HepG2 (cell line): ENCODE data around the gene SDC1. TPM values are rescaled to one million over a fixed set of nuclear protein-coding genes. Genes with fewer than 3 reads are reported as not detected.
A peak's percentile ranks its signal among the peaks of the same experiment; 100 is the strongest.

Source experiments
- CHCHD3 ChIP-seq: sonication (generic); formaldehyde crosslinking; IDR thresholded peaks from 2 replicates; pipeline ENCODE4 v1.8.0; 2022; ENCODE audit warnings: mild to moderate bottlenecking, missing genetic modification reagents, moderate library complexity
- CREB1 ChIP-seq, 2 experiments: fragments of 450-650 bp in 1 of 2; IDR thresholded peaks; 2 replicates each; pipeline ENCODE4 v1.6.1; 2016 to 2017; ENCODE audit warnings: control low read depth in 1 of 2, mild to moderate bottlenecking in 1 of 2, missing compliant biosample characterization in 1 of 2, missing genetic modification characterization in 1 of 2
- FOSL1 ChIP-seq: sonication (generic); formaldehyde crosslinking; IDR thresholded peaks from 2 replicates; pipeline ENCODE4 v1.9.0; 2021; ENCODE audit warnings: missing genetic modification reagents, borderline replicate concordance
- FOXK1 ChIP-seq: sonication (generic); formaldehyde crosslinking; IDR thresholded peaks from 2 replicates; pipeline ENCODE4 v1.4.0; 2020; ENCODE audit warnings: low read depth, missing genetic modification reagents, borderline replicate concordance
- GMEB1 ChIP-seq: sonication (generic); formaldehyde crosslinking; IDR thresholded peaks from 2 replicates; pipeline ENCODE4 v1.5.1; 2020; ENCODE audit warnings: missing genetic modification reagents, mild to moderate bottlenecking, borderline replicate concordance
- GPN1 ChIP-seq: sonication (generic); formaldehyde crosslinking; IDR thresholded peaks from 2 replicates; pipeline ENCODE4 v1.5.1; 2020; ENCODE audit warnings: missing genetic modification reagents, borderline replicate concordance
- HDAC1 ChIP-seq: sonication (generic); formaldehyde crosslinking; IDR thresholded peaks from 2 replicates; pipeline ENCODE4 v1.5.1; 2020; ENCODE audit warnings: mild to moderate bottlenecking, missing genetic modification reagents
- HNRNPL ChIP-seq: fragments of 200-400 bp; formaldehyde crosslinking; IDR thresholded peaks from 2 replicates; pipeline ENCODE4 v1.6.1; 2017; ENCODE audit warnings: mild to moderate bottlenecking, low read depth, low read length
- HOXD1 ChIP-seq: sonication (generic); formaldehyde crosslinking; IDR thresholded peaks from 2 replicates; pipeline ENCODE4 v1.5.0; 2020; ENCODE audit warnings: missing genetic modification reagents
- MED1 ChIP-seq: sonication (generic); formaldehyde crosslinking; IDR thresholded peaks from 2 replicates; pipeline ENCODE4 v1.4.0; 2020; ENCODE audit warnings: missing genetic modification reagents
- NFYC ChIP-seq: IDR thresholded peaks from 2 replicates; pipeline ENCODE4 v1.6.1; 2016; ENCODE audit warnings: missing genetic modification reagents, missing compliant biosample characterization
- SUZ12 ChIP-seq: fragments of 150-350 bp; IDR thresholded peaks from 2 replicates; pipeline ENCODE4 v1.6.1; 2014; ENCODE audit warnings: low read depth, low read length
- TCF7L2 ChIP-seq: IDR thresholded peaks from 2 replicates; pipeline ENCODE4 v1.6.1; 2011; ENCODE audit warnings: mild to moderate bottlenecking, low read depth, low read length, moderate library complexity
- ZNF24 ChIP-seq: fragments of 450-650 bp; IDR thresholded peaks from 2 replicates; pipeline ENCODE4 v1.6.1; 2017; ENCODE audit warnings: antibody characterized with exemption, mild to moderate bottlenecking
- ZNF343 ChIP-seq: sonication (generic); formaldehyde crosslinking; IDR thresholded peaks from 2 replicates; pipeline ENCODE4 v1.4.0; 2020; ENCODE audit warnings: mild to moderate bottlenecking, missing genetic modification reagents
- ZNF414 ChIP-seq: sonication (generic); formaldehyde crosslinking; IDR thresholded peaks from 2 replicates; pipeline ENCODE4 v1.5.0; 2020; ENCODE audit warnings: missing genetic modification reagents
- ZNF446 ChIP-seq: sonication (generic); formaldehyde crosslinking; IDR thresholded peaks from 2 replicates; pipeline ENCODE4 v1.5.0; 2020; ENCODE audit warnings: mild to moderate bottlenecking, missing genetic modification reagents
- ZNF468 ChIP-seq: sonication (generic); formaldehyde crosslinking; IDR thresholded peaks from 2 replicates; pipeline ENCODE4 v1.8.0; 2022; ENCODE audit warnings: mild to moderate bottlenecking, moderate library complexity, missing genetic modification reagents
- ZNF549 ChIP-seq: sonication (generic); formaldehyde crosslinking; IDR thresholded peaks from 2 replicates; pipeline ENCODE4 v1.5.0; 2020; ENCODE audit warnings: missing genetic modification reagents
- ZNF550 ChIP-seq: sonication (generic); formaldehyde crosslinking; IDR thresholded peaks from 2 replicates; pipeline ENCODE4 v1.4.0; 2020; ENCODE audit warnings: mild to moderate bottlenecking, missing genetic modification reagents, borderline replicate concordance
- ZNF570 ChIP-seq: sonication (generic); formaldehyde crosslinking; IDR thresholded peaks from 2 replicates; pipeline ENCODE4 v1.4.0; 2020; ENCODE audit warnings: mild to moderate bottlenecking, missing genetic modification reagents, borderline replicate concordance
- ZNF615 ChIP-seq: sonication (generic); formaldehyde crosslinking; IDR thresholded peaks from 2 replicates; pipeline ENCODE4 v1.5.0; 2020; ENCODE audit warnings: mild to moderate bottlenecking, missing genetic modification reagents, borderline replicate concordance
- ZNF766 ChIP-seq: sonication (generic); formaldehyde crosslinking; IDR thresholded peaks from 2 replicates; pipeline ENCODE4 v1.5.0; 2020; ENCODE audit warnings: missing genetic modification reagents, borderline replicate concordance
- ZSCAN25 ChIP-seq: sonication (generic); formaldehyde crosslinking; IDR thresholded peaks from 2 replicates; pipeline ENCODE4 v1.8.0; 2022; ENCODE audit warnings: mild to moderate bottlenecking, missing genetic modification reagents
- ZSCAN29 ChIP-seq: sonication (generic); formaldehyde crosslinking; conservative IDR thresholded peaks from 2 replicates; pipeline ENCODE4 v1.4.0; 2020; ENCODE audit warnings: mild to moderate bottlenecking, missing genetic modification reagents
- polyA plus RNA-seq, 8 experiments: library from polyadenylated mRNA; depleted of rRNA in 3 of 8; stranded (reverse) in 7 of 8; unstranded in 1 of 8; fragments of >200 nt; fragmentation: Illumina TruSeq in 4 of 8; extraction: Trizol in 4 of 8; gene quantifications; 2 replicates each; pipeline versions ENCODE4 v1.2.1 to v1.2.3, GENCODE V29; 2011 to 2016; ENCODE audit warnings: low read depth in 4 of 8, missing spikeins in 1 of 8, mixed read lengths in 1 of 8; ENCODE audit not compliant: insufficient read depth in 1 of 8
- total RNA-seq, 5 experiments: library from RNA; depleted of rRNA; stranded (reverse); fragments of >200 nt; fragmentation: Illumina TruSeq; extraction: Trizol; gene quantifications; 2 replicates each; pipeline ENCODE4 v1.2.3, GENCODE V29; 2016; ENCODE audit warnings: low read depth in 1 of 5
- TF ChIP-seq, protein P1 (sequence below): sonication (generic); formaldehyde crosslinking; IDR thresholded peaks from 2 replicates; pipeline ENCODE4 v1.4.0; 2020; ENCODE audit warnings: missing genetic modification reagents, mild to moderate bottlenecking, borderline replicate concordance

Gene SDC1
- total and polyA plus RNA-seq, 2 of the 13 experiments (the other 11 are each of a cell fraction or from before 2014, with no cell fraction given) = 108 to 119 TPM

DNA sequence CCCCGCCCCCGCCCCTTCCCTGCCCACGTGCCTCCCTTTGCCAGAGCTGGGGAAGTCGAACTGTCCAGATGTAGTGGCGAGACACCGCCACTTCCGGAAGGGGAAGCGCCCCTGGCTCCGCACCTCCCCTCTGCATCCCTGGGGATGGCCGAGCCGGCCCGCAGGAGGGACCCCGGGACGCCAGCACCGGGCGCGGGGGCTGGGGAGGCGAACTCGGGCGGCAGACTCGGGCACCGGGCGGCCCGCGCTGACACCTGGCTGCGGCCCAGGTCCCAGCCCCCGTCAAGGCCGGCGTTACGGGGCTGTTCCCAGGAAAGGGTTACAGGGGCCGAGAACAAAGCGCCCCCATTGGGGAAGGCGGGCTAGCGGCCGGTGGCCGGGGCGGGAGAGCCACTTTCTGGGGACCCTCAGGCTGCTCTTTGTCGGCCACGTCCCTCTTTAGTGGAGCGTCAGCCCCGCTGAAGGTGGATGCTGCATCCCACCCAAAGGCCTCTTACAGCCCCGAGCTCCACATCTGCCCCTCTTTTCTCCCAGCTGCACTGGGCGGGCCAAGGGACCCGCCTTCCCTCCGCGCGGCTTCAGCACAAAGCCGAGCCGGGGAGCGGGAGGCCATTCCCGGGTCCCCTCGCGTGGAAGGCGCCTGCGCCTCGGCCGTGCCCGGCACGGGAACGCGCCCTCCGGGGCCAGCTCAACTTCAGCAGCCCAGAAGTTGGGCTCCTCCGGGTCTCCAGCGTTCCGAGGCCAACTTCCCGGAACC, 1.3 kb downstream of the SDC1 start (continued):
- 0 out of 2 replicates have a peak, but pooled peaks have one; percentile 43 for TF ChIP-seq HNRNPL
- no peak for TF ChIP-seq ZNF550 (CRISPR knock-in tag)
- no peak for TF ChIP-seq NFYC (CRISPR knock-in tag)
- TF ChIP-seq ZNF468 (CRISPR knock-in tag) = no peak
- TF ChIP-seq ZNF549 (CRISPR knock-in tag) = no peak
- no peak for TF ChIP-seq FOXK1 (CRISPR knock-in tag)
- no peak for TF ChIP-seq ZNF343 (CRISPR knock-in tag)
- TF ChIP-seq ZNF766 (CRISPR knock-in tag) = peak; percentile 61; the same call in 1 of the 2 replicates
- TF ChIP-seq ZNF24 = no peak
- TF ChIP-seq, protein P1, sequence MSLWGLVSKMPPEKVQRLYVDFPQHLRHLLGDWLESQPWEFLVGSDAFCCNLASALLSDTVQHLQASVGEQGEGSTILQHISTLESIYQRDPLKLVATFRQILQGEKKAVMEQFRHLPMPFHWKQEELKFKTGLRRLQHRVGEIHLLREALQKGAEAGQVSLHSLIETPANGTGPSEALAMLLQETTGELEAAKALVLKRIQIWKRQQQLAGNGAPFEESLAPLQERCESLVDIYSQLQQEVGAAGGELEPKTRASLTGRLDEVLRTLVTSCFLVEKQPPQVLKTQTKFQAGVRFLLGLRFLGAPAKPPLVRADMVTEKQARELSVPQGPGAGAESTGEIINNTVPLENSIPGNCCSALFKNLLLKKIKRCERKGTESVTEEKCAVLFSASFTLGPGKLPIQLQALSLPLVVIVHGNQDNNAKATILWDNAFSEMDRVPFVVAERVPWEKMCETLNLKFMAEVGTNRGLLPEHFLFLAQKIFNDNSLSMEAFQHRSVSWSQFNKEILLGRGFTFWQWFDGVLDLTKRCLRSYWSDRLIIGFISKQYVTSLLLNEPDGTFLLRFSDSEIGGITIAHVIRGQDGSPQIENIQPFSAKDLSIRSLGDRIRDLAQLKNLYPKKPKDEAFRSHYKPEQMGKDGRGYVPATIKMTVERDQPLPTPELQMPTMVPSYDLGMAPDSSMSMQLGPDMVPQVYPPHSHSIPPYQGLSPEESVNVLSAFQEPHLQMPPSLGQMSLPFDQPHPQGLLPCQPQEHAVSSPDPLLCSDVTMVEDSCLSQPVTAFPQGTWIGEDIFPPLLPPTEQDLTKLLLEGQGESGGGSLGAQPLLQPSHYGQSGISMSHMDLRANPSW (CRISPR knock-in tag) = no peak; the same call in 1 of the 2 replicates
- TF ChIP-seq ZSCAN29 (CRISPR knock-in tag) = no peak; the same call in 1 of the 2 replicates
- TF ChIP-seq ZNF570 (CRISPR knock-in tag) = no peak
- peak; percentile 12; the same call in 1 of the 2 replicates for TF ChIP-seq ZNF414 (CRISPR knock-in tag)
- TF ChIP-seq ZNF446 (CRISPR knock-in tag) = peak; percentile 77; the same call in 1 of the 2 replicates
- TF ChIP-seq SUZ12 = no peak
- no peak for TF ChIP-seq GPN1
- no peak for TF ChIP-seq TCF7L2
- TF ChIP-seq HDAC1 (CRISPR knock-in tag) = peak; percentile 77
- TF ChIP-seq CREB1 (IDR thresholded peaks at IDR 0.05) = no peak
- TF ChIP-seq CREB1 (CRISPR knock-in tag; IDR thresholded peaks at IDR 0.05) = no peak
- no peak for TF ChIP-seq GMEB1 (CRISPR knock-in tag)
- no peak for TF ChIP-seq HOXD1
- no peak for TF ChIP-seq FOSL1 (CRISPR knock-in tag)
- TF ChIP-seq ZNF615 (CRISPR knock-in tag) = no peak
- TF ChIP-seq ZSCAN25 = no peak
- no peak for TF ChIP-seq MED1 (CRISPR knock-in tag)
- no peak for TF ChIP-seq CHCHD3 (CRISPR knock-in tag)
